Activated CD4-positive, CD25-positive, alpha-beta regulatory T cell treated with anti-CD3 and anti-CD28 coated beads, Interleukin-2, amount 50 U/mL, for 16 hours (primary cell): ENCODE measurements around the gene ARHGAP1.
A peak's percentile ranks its signal among the peaks of the same experiment; 100 is the strongest.

Experiments used
- DNase-seq: peaks from one replicate; pipeline ENCODE4 v3.0.0-alpha.2; 2020; ENCODE audit warnings: low read depth, low spot score

ARHGAP1 gene

DNA sequence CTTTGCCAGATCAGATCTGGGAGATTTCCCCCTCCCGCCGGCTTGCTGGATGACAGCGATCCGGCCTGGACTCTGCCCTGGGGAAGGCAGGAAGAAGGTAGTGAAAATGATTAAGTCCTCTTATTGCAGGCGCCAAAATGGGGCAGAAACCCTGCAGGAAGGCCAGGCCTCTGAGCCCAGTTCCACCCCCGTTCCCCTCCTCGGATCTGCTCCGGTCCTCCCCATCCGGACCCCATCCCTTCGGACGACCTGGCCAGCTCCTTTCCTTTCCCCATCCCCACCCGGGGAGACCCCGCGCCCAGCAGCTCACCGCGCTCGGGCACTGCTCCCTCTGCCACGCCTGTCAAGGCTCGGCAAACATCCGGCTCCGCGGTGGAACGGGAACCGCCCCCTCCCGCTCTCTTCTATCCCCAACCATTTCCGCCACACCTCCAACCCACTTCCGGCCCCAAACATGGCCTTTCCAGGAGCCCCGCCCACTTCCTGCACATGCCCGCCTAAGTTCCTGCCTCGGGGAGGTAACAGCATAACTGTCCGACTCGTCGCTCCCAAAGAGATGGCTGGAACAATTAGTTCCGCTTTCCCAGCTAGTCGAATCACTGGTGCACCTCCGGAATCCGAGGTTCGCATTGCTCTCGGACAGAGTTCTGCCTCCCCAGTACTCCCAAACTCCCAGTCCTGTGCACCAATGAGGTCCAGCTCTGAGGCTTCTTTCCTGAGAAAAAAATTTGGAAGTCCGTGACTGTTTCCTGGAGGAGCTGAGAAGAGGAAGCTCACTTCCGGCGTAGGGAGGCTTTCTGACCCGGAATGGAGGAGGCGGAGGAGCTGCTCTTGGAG is at the start of gene ARHGAP1, which contains the start of gene ZNF408:
Gene ARHGAP1 (minus strand): TSS at position 379 of the 837 bp plus-strand sequence. CDS start 4,512 bp downstream, outside the sequence.
Gene ZNF408 (plus strand): TSS at position 791 of the 837 bp plus-strand sequence. CDS start 17 bp downstream, at position 808.
- peak; percentile 98 for DNase-seq

- no peak for DNase-seq
These were observed 46.7 kb upstream of the ARHGAP1 start for GRCh38 chr11:46747150-46747549.

DNA sequence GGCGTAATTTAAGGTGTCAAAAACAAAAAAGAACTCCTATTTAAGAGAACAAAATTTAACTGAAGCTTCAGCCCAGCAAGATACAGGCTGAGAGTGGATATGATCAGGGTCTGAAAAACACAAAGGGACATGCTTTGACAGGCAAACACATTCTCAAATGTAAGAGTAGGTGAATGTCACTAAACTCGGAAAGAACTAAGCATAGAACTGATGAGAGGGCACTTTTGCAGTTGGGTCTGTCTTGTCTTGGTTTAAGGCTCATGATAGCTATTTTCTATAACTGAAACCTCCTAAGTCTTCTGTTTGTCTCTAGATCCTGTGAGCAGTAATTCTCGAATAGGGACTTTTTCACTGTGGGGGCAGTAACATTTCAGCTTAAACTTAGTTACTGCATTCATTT is 45.6 kb upstream of the ARHGAP1 start:
- no peak for DNase-seq

- DNase-seq = no peak
These were observed 44.9 kb upstream of the ARHGAP1 start for GRCh38 chr11:46745328-46745727.

- no peak for DNase-seq
These were observed 43.4 kb upstream of the ARHGAP1 start for GRCh38 chr11:46743693-46744339.

- DNase-seq = no peak
These were observed 42.6 kb upstream of the ARHGAP1 start for GRCh38 chr11:46743043-46743442.

DNA sequence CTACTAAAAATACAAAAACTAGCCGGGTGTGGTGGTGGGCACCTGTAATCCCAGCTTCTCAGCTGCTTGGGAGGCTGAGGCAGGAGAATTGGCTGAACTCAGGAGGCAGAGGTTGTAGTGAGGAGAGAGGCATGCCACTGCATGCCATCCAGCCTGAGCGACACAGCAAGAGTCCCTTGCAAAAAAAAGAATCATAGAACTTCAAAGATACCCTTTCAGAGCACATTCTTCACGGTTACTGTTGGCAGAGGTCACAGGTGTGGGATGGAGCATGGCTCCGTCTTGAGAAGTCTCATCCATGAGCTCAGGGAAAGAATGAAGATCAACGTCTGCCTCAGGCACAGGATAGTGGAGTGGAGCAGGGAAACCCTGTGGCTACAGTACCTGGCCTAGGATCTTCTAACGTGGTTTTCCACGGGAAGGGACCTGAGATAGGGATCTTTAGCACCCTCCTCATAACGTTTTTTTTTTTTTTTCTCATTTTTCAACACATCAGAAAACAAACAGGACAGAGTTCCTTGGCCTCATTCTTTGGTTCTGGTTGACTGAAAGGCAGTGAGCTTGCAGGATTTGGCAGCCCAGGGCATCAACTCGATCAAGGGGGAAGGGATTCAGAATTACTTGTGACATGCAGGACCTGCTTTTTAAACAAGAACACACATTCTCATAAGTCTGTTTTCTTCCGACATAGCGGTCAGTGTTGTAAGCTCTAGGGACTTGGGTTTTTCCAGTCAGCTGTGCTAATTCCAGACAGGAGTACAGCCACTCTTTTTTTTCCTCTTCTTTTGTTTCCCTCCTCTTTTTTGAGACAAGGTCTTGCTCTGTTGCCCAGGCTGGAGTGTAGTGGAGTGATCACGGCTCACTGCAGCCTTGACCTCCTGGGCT is 41.4 kb upstream of the ARHGAP1 start:
- no peak for DNase-seq

GRCh38 chr11:46738887-46739286 is 38.5 kb upstream of the ARHGAP1 start:
- DNase-seq = no peak

- no peak for DNase-seq
These were observed 37.3 kb upstream of the ARHGAP1 start for GRCh38 chr11:46737699-46738098.

- no peak for DNase-seq
These were observed 36.2 kb upstream of the ARHGAP1 start for GRCh38 chr11:46736615-46737014.

DNA sequence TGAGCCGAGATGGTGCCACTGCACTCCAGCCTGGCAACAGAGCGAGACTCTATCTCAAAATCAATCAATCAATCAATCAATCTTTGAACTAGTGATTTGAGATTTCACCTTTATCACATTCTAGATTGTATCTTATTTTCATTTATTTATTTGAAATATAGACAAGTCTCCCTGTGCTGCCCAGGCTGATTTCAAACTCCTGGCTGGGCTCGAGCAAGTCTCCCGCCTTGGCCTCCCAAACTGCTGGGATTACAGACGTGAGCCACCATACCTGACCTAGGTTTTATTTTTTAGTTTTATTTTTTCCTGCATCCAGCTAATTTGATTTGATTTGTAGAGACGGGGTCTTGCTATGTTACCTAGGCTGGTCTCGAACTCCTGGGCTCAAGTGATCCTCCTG is 35.7 kb upstream of the ARHGAP1 start:
- DNase-seq = no peak

- no peak for DNase-seq
These were observed 32.8 kb upstream of the ARHGAP1 start for GRCh38 chr11:46733234-46733633.

DNA sequence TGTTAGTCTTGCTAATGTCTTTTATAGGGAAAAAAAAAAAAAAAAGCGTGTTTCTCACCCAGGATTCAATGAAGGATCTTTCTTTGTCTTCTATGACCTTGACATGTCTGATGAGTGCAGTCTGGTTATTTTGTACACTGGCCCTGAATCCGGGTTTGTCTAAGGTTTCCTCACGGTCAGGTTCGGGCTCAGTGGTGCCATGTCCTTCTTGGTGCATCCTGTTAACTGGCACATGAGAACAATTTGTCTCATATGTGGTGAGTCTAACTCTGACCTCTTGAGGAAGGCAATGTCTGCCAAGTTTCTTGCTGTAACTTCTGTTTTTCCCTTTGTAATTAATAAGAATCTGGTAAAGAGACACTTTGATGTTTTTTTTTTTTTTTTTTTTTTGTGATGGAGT is 31.1 kb upstream of the ARHGAP1 start:
- no peak for DNase-seq

DNA sequence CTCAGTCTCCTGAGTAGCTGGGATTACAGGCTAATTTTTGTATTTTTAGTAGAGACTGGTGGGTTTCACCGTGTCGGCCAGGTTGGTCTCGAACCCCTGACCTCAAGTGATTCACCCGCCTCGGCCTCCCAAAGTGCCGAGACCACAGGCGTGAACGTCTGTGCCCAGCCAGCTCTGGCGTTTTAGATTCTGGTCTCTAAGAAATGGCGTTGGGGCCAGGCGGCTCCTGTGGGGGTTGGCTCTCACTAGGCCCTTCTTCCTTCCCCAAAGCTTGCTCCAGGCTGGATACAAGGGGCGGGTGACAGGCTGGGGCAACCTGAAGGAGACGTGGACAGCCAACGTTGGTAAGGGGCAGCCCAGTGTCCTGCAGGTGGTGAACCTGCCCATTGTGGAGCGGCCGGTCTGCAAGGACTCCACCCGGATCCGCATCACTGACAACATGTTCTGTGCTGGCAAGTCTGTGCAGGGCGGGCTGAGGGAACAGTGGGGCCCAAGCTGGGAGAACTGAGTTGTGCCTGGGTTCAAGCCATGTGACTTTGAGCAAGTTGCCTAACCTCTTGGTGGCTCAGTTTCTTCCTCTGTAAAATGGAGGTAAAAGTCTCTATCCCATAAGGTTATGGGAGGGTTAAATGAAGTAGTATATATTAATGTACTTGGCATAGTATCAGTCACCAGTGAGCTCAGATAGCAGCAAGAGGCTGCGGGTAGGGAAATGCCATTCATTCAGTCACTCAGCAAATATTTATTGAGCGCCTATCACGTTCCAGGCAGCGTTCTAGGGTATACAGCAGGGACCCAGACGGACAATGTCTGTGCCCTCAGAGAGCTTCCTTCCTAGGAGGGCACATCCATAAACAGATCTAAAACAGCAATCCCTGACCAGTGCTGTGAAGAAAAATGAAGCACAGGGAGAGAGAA is 28.9 kb upstream of the ARHGAP1 start:
- no peak for DNase-seq

DNA sequence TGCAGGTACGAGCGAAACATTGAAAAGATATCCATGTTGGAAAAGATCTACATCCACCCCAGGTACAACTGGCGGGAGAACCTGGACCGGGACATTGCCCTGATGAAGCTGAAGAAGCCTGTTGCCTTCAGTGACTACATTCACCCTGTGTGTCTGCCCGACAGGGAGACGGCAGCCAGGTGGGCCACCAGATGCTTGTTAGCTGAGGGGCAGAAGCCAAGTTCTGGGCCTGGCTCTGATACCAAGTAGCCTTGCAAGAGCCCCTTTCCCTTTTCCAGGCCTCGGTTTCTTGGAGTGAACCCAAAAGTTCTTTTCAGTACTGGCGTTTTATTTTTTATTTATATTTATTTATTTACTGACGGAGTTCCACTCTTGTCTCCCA is 28.2 kb upstream of the ARHGAP1 start:
- DNase-seq = no peak

DNA sequence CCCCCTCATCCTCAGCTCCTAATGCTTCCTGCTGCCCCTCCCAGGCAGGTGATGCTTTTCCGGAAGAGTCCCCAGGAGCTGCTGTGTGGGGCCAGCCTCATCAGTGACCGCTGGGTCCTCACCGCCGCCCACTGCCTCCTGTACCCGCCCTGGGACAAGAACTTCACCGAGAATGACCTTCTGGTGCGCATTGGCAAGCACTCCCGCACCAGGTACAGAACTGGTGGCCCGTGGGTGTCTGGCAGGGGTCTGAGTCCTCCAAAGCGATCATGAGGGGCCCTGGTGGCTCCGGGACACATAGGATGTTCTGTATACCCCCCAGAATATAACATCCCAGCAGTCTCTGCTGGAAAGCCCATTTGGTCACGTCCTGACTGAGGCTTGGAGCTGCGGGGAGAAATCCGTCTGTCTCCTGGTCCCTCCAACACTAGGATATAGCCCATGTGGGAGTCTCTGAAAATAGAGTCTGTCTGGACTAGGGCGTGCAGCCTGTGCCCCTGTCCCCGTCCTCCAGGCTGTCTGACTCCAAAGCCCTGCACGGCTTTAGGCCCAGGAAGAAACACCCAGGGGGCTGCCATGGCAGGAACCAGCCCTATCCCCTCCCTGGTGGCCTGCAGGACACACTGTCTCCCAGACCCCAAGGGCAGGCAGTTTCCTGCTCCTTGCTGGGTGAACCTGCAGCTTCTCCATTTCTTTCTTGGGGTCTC is 27.7 kb upstream of the ARHGAP1 start:
- no peak for DNase-seq

DNA sequence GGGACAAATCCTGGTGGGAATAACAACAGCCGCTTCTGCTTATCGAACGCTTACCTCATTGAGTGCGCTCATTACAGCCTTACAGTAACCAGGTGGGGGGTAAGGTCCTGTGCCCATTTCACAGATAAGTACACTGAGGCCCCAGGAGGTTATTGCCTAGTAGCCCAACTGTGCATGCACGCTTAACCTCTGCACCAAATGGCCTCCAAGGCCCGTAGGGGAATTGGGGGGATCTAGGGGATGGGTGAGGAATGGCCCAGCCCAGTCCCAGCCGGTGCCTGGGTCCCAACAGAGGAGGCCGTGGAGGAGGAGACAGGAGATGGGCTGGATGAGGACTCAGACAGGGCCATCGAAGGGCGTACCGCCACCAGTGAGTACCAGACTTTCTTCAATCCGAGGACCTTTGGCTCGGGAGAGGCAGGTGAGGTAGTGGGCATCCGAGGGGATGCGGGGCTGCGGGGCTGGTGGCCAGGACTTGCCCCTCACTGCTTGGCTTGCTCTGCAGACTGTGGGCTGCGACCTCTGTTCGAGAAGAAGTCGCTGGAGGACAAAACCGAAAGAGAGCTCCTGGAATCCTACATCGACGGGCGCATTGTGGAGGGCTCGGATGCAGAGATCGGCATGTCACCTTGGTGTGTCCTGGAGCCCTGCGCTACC is 25.9 kb upstream of the ARHGAP1 start:
- DNase-seq = no peak

GRCh38 chr11:46725338-46726205 is 25.2 kb upstream of the ARHGAP1 start:
- DNase-seq = no peak

DNA sequence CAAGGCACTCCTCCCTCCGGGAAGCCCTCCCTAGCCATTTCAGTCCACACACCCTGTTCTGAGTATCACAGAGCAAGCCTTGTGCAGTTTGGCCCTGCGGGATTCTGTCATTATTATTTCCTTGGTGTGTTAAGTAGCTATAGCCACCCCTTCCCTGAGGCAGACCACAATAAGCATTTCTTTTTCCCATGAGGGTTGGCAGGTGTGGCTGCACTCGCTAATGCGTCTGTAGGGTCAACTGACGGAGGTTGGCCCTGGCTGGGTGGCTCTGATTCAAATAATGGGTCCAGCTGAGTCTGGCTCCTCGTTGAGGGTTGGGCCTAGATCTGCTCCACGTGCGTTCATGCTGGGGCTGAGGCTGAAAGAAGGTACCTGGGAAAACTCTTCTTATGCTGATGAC is 23.7 kb upstream of the ARHGAP1 start:
- DNase-seq = no peak
